ENCODE data around the gene EPN2. TPM values are rescaled to one million over a fixed set of nuclear protein-coding genes. Genes with fewer than 3 reads are reported as not detected.
A peak's percentile ranks its signal among the peaks of the same experiment; 100 is the strongest.

Gene EPN2
- total and polyA plus RNA-seq, 2 experiments from 2014 or later: 34.0 to 149 TPM

GRCh38 chr17:19339341-19339815 lies 102.2 kb downstream of the EPN2 start:
- Histone ChIP-seq H3K79me2 (replicated peaks; ENCODE audit: insufficient read depth) (no peaks in the 10 kb centered on the region), H3F3A (replicated peaks; ENCODE audit: low read depth) (no peaks in the 10 kb centered on the region; the same call in none of the 2 replicates), H3K9me2 (ENCODE audit: insufficient read depth) (no peaks in the 10 kb centered on the region), H3K27ac (ENCODE audit: low read depth) (peak overlapping the region; percentile 43; the same call in 1 of the 2 replicates), H2AFZ (no peak overlapping the region), H3K4me2 (peak overlapping the region; percentile 71), H3K4me3 (no peak overlapping the region), H4K20me1 (replicated peaks; ENCODE audit: insufficient read depth) (no peaks in the 10 kb centered on the region), H3K4me1 (ENCODE audit: insufficient read depth) (peaks cover 27% of the 10 kb centered on the region), H3K36me3 (ENCODE audit: insufficient read depth) (no peaks in the 10 kb centered on the region), H3K27me3 (ENCODE audit: insufficient read depth) (no peaks in the 10 kb centered on the region)
- DNase-seq (ENCODE audit: low spot score) (no peak), ATAC-seq (peak; percentile 3; the same call in 1 of the 3 replicates)
- Mint-ChIP-seq H3K4me1 (peaks cover 48% of the 10 kb centered on the region), H3K27ac (peak overlapping the region; percentile 71), H3K36me3 (ENCODE audit: low read depth) (no peaks in the 10 kb centered on the region; the same call in 2 of the 3 replicates), H3K27me3 (ENCODE audit: insufficient read depth, low read depth, poor library complexity) (peaks cover 24% of the 10 kb centered on the region), H3K9me3 (no peaks in the 10 kb centered on the region), H3K4me3 (peak overlapping the region; percentile 18; the same call in 2 of the 3 replicates)
- no peak for TF ChIP-seq ZNF114 (CRISPR knock-in tag; IDR thresholded peaks at IDR 0.05)
- peak; percentile 13; the same call in 1 of the 2 replicates for TF ChIP-seq POLR2AphosphoS5 (IDR thresholded peaks at IDR 0.05; ENCODE audit: low read depth)

GRCh38 chr17:19341211-19341631 lies 104.1 kb downstream of the EPN2 start:
- H3K36me3 Mint-ChIP-seq (ENCODE audit: low read depth): peaks cover 2% of the 10 kb centered on the region; the same call in 2 of the 3 replicates
- no peaks in the 10 kb centered on the region for H3K36me3 ChIP-seq (ENCODE audit: insufficient read depth)
- H3K79me2 ChIP-seq (replicated peaks; ENCODE audit: insufficient read depth): no peaks in the 10 kb centered on the region
- H3K27me3 ChIP-seq (ENCODE audit: insufficient read depth): no peaks in the 10 kb centered on the region
- no peak overlapping the region for H3K27ac Mint-ChIP-seq
- TF ChIP-seq POLR2AphosphoS5 (IDR thresholded peaks at IDR 0.05; ENCODE audit: low read depth): peak; percentile 12; the same call in 1 of the 2 replicates
- no peak for TF ChIP-seq NANOG (IDR thresholded peaks at IDR 0.05; ENCODE audit: borderline replicate concordance)
- H3K4me1 ChIP-seq (ENCODE audit: insufficient read depth): peaks cover 27% of the 10 kb centered on the region
- no peak overlapping the region for H3K4me2 ChIP-seq
- H3K9me2 ChIP-seq (ENCODE audit: insufficient read depth): no peaks in the 10 kb centered on the region
- H3K4me3 Mint-ChIP-seq: no peak overlapping the region; the same call in 2 of the 3 replicates
- no peak overlapping the region for H3K4me3 ChIP-seq
- no peaks in the 10 kb centered on the region for H4K20me1 ChIP-seq (replicated peaks; ENCODE audit: insufficient read depth)
- no peak for DNase-seq (ENCODE audit: low spot score)
- peaks cover 42% of the 10 kb centered on the region for H3K4me1 Mint-ChIP-seq
- H2AFZ ChIP-seq: no peak overlapping the region
- H3K27me3 Mint-ChIP-seq (ENCODE audit: insufficient read depth, low read depth, poor library complexity): peaks cover 19% of the 10 kb centered on the region
- no peaks in the 10 kb centered on the region for H3K9me3 Mint-ChIP-seq
- no peaks in the 10 kb centered on the region; the same call in 1 of the 2 replicates for H3F3A ChIP-seq (replicated peaks; ENCODE audit: low read depth)
- ATAC-seq: no peak
- H3K27ac ChIP-seq (ENCODE audit: low read depth): no peak overlapping the region; the same call in 1 of the 2 replicates

- H3K27me3 Mint-ChIP-seq (ENCODE audit: insufficient read depth, low read depth, poor library complexity): peaks cover 17% of the 10 kb centered on the region
- no peaks in the 10 kb centered on the region for H3K9me3 Mint-ChIP-seq
- H3K4me2 ChIP-seq: no peak overlapping the region
- no peak overlapping the region for H2AFZ ChIP-seq
- no peaks in the 10 kb centered on the region; the same call in 1 of the 2 replicates for H3F3A ChIP-seq (replicated peaks; ENCODE audit: low read depth)
- H4K20me1 ChIP-seq (replicated peaks; ENCODE audit: insufficient read depth): no peaks in the 10 kb centered on the region
- H3K27me3 ChIP-seq (ENCODE audit: insufficient read depth): no peaks in the 10 kb centered on the region
- peaks cover 41% of the 10 kb centered on the region for H3K4me1 Mint-ChIP-seq
- no peak overlapping the region; the same call in 1 of the 2 replicates for H3K27ac ChIP-seq (ENCODE audit: low read depth)
- no peaks in the 10 kb centered on the region for H3K9me2 ChIP-seq (ENCODE audit: insufficient read depth)
- no peaks in the 10 kb centered on the region for H3K79me2 ChIP-seq (replicated peaks; ENCODE audit: insufficient read depth)
- H3K27ac Mint-ChIP-seq: peak overlapping the region; percentile 12; the same call in 1 of the 2 replicates
- DNase-seq (ENCODE audit: low spot score) (peak; percentile 33), ATAC-seq (no peak)
- peaks cover 5% of the 10 kb centered on the region; the same call in 2 of the 3 replicates for H3K36me3 Mint-ChIP-seq (ENCODE audit: low read depth)
- H3K4me3 ChIP-seq: no peak overlapping the region
- H3K4me1 ChIP-seq (ENCODE audit: insufficient read depth): peaks cover 27% of the 10 kb centered on the region
- H3K4me3 Mint-ChIP-seq: no peak overlapping the region; the same call in 2 of the 3 replicates
- no peaks in the 10 kb centered on the region for H3K36me3 ChIP-seq (ENCODE audit: insufficient read depth)
- TF ChIP-seq ZNF114 (CRISPR knock-in tag; IDR thresholded peaks at IDR 0.05): no peak
- no peak for TF ChIP-seq ETS1 (IDR thresholded peaks at IDR 0.05)
- no peak for TF ChIP-seq STAT1 (IDR thresholded peaks at IDR 0.05; ENCODE audit: unreplicated experiment)
- no peak for TF ChIP-seq CREB1 (CRISPR knock-in tag; IDR thresholded peaks at IDR 0.05; ENCODE audit: low read depth)
- TF ChIP-seq REST (IDR thresholded peaks at IDR 0.05; ENCODE audit: unreplicated experiment): no peak
- no peak for TF ChIP-seq NANOG (IDR thresholded peaks at IDR 0.05; ENCODE audit: borderline replicate concordance)
- no peak for TF ChIP-seq EZH2phosphoT487 (IDR thresholded peaks at IDR 0.05; ENCODE audit: unreplicated experiment)
- no peak for TF ChIP-seq ZNF331 (CRISPR knock-in tag; IDR thresholded peaks at IDR 0.05; ENCODE audit: low read depth)
- TF ChIP-seq CTCF (conservative IDR thresholded peaks at IDR 0.05; ENCODE audit: low read depth in 2 of 2): no peak
These were observed 104.8 kb downstream of the EPN2 start for GRCh38 chr17:19341641-19342610.
